Astrocyte (in vitro differentiated cells and primary cell): ENCODE data around the gene CAPS. TPM values are rescaled to one million over a fixed set of nuclear protein-coding genes. Genes with fewer than 3 reads are reported as not detected.
A peak's percentile ranks its signal among the peaks of the same experiment; 100 is the strongest.

ENCODE experiments used
- DNase-seq: peaks from one replicate; pipeline ENCODE4 v3.0.0-alpha.2; 2010; ENCODE audit warnings: low read depth
- FAIRE-seq: peaks from 2 replicates; lab custom pipeline; 2011; peaks lifted over from hg19 to GRCh38; lab: Jason Lieb, UNC
- H2AFZ ChIP-seq: 2 replicates; pipeline ENCODE4 v1.6.0; 2012; ENCODE audit warnings: low read depth, low read length, inconsistent platforms
- H3K27ac ChIP-seq: 2 replicates; pipeline ENCODE4 v1.5.1; 2011; ENCODE audit warnings: low read depth, low read length, inconsistent platforms
- H3K27me3 ChIP-seq: 2 replicates; pipeline ENCODE4 v1.6.0; 2011; ENCODE audit warnings: low read length, inconsistent platforms; ENCODE audit not compliant: insufficient read depth
- H3K36me3 ChIP-seq: 2 replicates; pipeline ENCODE4 v1.5.1; 2011; ENCODE audit warnings: low read length, inconsistent platforms; ENCODE audit not compliant: insufficient read depth
- H3K4me1 ChIP-seq: 2 replicates; pipeline ENCODE4 v1.5.1; 2011; ENCODE audit warnings: low read length, inconsistent platforms; ENCODE audit not compliant: insufficient read depth
- H3K4me2 ChIP-seq: 2 replicates; pipeline ENCODE4 v1.6.0; 2012; ENCODE audit warnings: low read length, inconsistent platforms
- H3K4me3 ChIP-seq: 2 replicates; pipeline ENCODE4 v1.5.1; 2011; ENCODE audit warnings: low read depth, mild to moderate bottlenecking, low read length, inconsistent platforms; ENCODE audit not compliant: insufficient read depth
- H3K79me2 ChIP-seq: 2 replicates; pipeline ENCODE4 v1.6.0; 2012; ENCODE audit warnings: mild to moderate bottlenecking, low read length, inconsistent platforms; ENCODE audit not compliant: insufficient read depth
- H3K9ac ChIP-seq: 2 replicates; pipeline ENCODE4 v1.6.0; 2012; ENCODE audit warnings: mild to moderate bottlenecking, low read length, inconsistent platforms
- H3K9me3 ChIP-seq: 2 replicates; pipeline ENCODE4 v1.5.1; 2012; ENCODE audit warnings: low read depth, mild to moderate bottlenecking, low read length, inconsistent platforms; ENCODE audit not compliant: insufficient read depth
- H4K20me1 ChIP-seq: 2 replicates; pipeline ENCODE4 v1.6.0; 2012; ENCODE audit warnings: low read length, inconsistent platforms; ENCODE audit not compliant: insufficient read depth
- H3K27ac Mint-ChIP-seq: one replicate; pipeline ENCODE4 v1.8.0; 2021; ENCODE audit warnings: mild to moderate bottlenecking, mixed read lengths; ENCODE audit not compliant: unreplicated experiment
- H3K27me3 Mint-ChIP-seq: one replicate; pipeline ENCODE4 v1.8.0; 2021; ENCODE audit warnings: low read depth, mixed read lengths; ENCODE audit not compliant: unreplicated experiment
- H3K36me3 Mint-ChIP-seq: one replicate; pipeline ENCODE4 v1.8.0; 2021; ENCODE audit warnings: low read depth, mixed read lengths; ENCODE audit not compliant: unreplicated experiment
- H3K4me1 Mint-ChIP-seq: one replicate; pipeline ENCODE4 v1.8.0; 2021; ENCODE audit warnings: low read depth, mixed read lengths; ENCODE audit not compliant: unreplicated experiment
- H3K4me3 Mint-ChIP-seq: one replicate; pipeline ENCODE4 v1.8.0; 2021; ENCODE audit warnings: mild to moderate bottlenecking, moderate library complexity, mixed read lengths; ENCODE audit not compliant: unreplicated experiment
- H3K9me3 Mint-ChIP-seq: one replicate; pipeline ENCODE4 v1.8.0; 2021; ENCODE audit warnings: mild to moderate bottlenecking, mixed read lengths; ENCODE audit not compliant: unreplicated experiment
- CTCF ChIP-seq: IDR thresholded peaks from 2 replicates; pipeline ENCODE4 v1.5.1; 2011; ENCODE audit warnings: low read depth, mild to moderate bottlenecking, inconsistent platforms, low read length, moderate library complexity; ENCODE audit not compliant: insufficient read depth
- EZH2 ChIP-seq: IDR thresholded peaks from 2 replicates; pipeline ENCODE4 v1.6.1; 2012; ENCODE audit warnings: mild to moderate bottlenecking, low read length, inconsistent platforms; ENCODE audit not compliant: insufficient read depth
- total RNA-seq: library from RNA; stranded (reverse); gene quantifications from 2 replicates; pipeline ENCODE4 v1.2.1, GENCODE V29; 2021

The CAPS gene
- total RNA-seq, 1 donor from 2014 or later = 6.2 TPM

- H3K27me3 Mint-ChIP-seq = no peaks in the 10 kb centered on the region
- Histone ChIP-seq H3K27ac (no peak overlapping the region), H3K4me1 (peaks cover 26% of the 10 kb centered on the region), H3K9ac (no peak overlapping the region), H3K4me3 (no peak overlapping the region), H3K9me3 (no peaks in the 10 kb centered on the region), H3K4me2 (no peak overlapping the region), H3K36me3 (no peaks in the 10 kb centered on the region), H4K20me1 (peaks cover 95% of the 10 kb centered on the region), H3K27me3 (no peaks in the 10 kb centered on the region), H2AFZ (no peak overlapping the region), H3K79me2 (peaks cover 96% of the 10 kb centered on the region)
- FAIRE-seq (no peak), DNase-seq (no peak)
- TF ChIP-seq EZH2 (no peak), CTCF (no peak)
- H3K4me1 Mint-ChIP-seq = peaks cover 46% of the 10 kb centered on the region
- no peaks in the 10 kb centered on the region for H3K9me3 Mint-ChIP-seq
- H3K4me3 Mint-ChIP-seq = no peak overlapping the region
- no peak overlapping the region for H3K27ac Mint-ChIP-seq
- peaks cover 10% of the 10 kb centered on the region for H3K36me3 Mint-ChIP-seq
Measured at GRCh38 chr19:5956323-5956722, 42.3 kb downstream of the CAPS start.

- Histone ChIP-seq H3K27me3 (no peaks in the 10 kb centered on the region), H3K36me3 (no peaks in the 10 kb centered on the region), H3K4me3 (no peak overlapping the region), H3K4me1 (peaks cover 27% of the 10 kb centered on the region), H3K27ac (no peak overlapping the region), H3K9ac (no peak overlapping the region), H4K20me1 (peaks cover 95% of the 10 kb centered on the region), H2AFZ (no peak overlapping the region), H3K79me2 (peaks cover 96% of the 10 kb centered on the region), H3K9me3 (no peaks in the 10 kb centered on the region), H3K4me2 (no peak overlapping the region)
- no peak overlapping the region for H3K4me3 Mint-ChIP-seq
- no peaks in the 10 kb centered on the region for H3K9me3 Mint-ChIP-seq
- H3K27ac Mint-ChIP-seq = no peak overlapping the region
- DNase-seq = no peak
- FAIRE-seq = no peak
- peaks cover 45% of the 10 kb centered on the region for H3K4me1 Mint-ChIP-seq
- peaks cover 7% of the 10 kb centered on the region for H3K36me3 Mint-ChIP-seq
- H3K27me3 Mint-ChIP-seq = no peaks in the 10 kb centered on the region
- TF ChIP-seq EZH2 = no peak
- TF ChIP-seq CTCF = no peak
Measured at GRCh38 chr19:5956728-5957127, 42.7 kb downstream of the CAPS start.

- no peak overlapping the region for H2AFZ ChIP-seq
Measured at GRCh38 chr19:5957170-5957569, 43.1 kb downstream of the CAPS start.

More at GRCh38 chr19:5957170-5957569, 43.1 kb downstream of the CAPS start:
- H4K20me1 ChIP-seq = peaks cover 95% of the 10 kb centered on the region
- H3K4me1 Mint-ChIP-seq = peaks cover 48% of the 10 kb centered on the region
- H3K27ac Mint-ChIP-seq = peak overlapping the region; percentile 7
- TF ChIP-seq CTCF (no peak), EZH2 (no peak)
- no peak overlapping the region for H3K4me3 Mint-ChIP-seq
- FAIRE-seq (no peak), DNase-seq (peak; percentile 57)
- H3K27ac ChIP-seq = no peak overlapping the region
- H3K4me2 ChIP-seq = no peak overlapping the region
- no peak overlapping the region for H3K4me3 ChIP-seq
- no peaks in the 10 kb centered on the region for H3K9me3 Mint-ChIP-seq
- no peaks in the 10 kb centered on the region for H3K9me3 ChIP-seq
- peaks cover 7% of the 10 kb centered on the region for H3K36me3 Mint-ChIP-seq
- H3K79me2 ChIP-seq = peaks cover 96% of the 10 kb centered on the region
- H3K27me3 ChIP-seq = no peaks in the 10 kb centered on the region
- no peak overlapping the region for H3K9ac ChIP-seq
- H3K27me3 Mint-ChIP-seq = no peaks in the 10 kb centered on the region
- no peaks in the 10 kb centered on the region for H3K36me3 ChIP-seq
- peaks cover 31% of the 10 kb centered on the region for H3K4me1 ChIP-seq
